HepG2 (cell line): ENCODE data around the gene CLDND2. TPM values are rescaled to one million over a fixed set of nuclear protein-coding genes. Genes with fewer than 3 reads are reported as not detected.

Experiments used
- BHLHE40 ChIP-seq: IDR thresholded peaks from 2 replicates; pipeline ENCODE4 v1.6.1; 2011; ENCODE audit warnings: low read length, improper control_type of control experiment
- ETS1 ChIP-seq: sonication (generic); formaldehyde crosslinking; IDR thresholded peaks from 2 replicates; pipeline ENCODE4 v1.4.0; 2020; ENCODE audit warnings: missing genetic modification reagents
- MLLT10 ChIP-seq: sonication (generic); formaldehyde crosslinking; IDR thresholded peaks from 2 replicates; pipeline ENCODE4 v1.4.0; 2020; ENCODE audit warnings: missing genetic modification reagents
- POLR2AphosphoS2 ChIP-seq: IDR thresholded peaks from 2 replicates; pipeline ENCODE4 v1.6.1; 2011; ENCODE audit warnings: low read depth, low read length, improper control_type of control experiment
- REL ChIP-seq: sonication (generic); formaldehyde crosslinking; conservative IDR thresholded peaks from 2 replicates; pipeline ENCODE4 v1.8.0; 2022; ENCODE audit warnings: mild to moderate bottlenecking, missing genetic modification reagents, moderate library complexity
- RERE ChIP-seq: IDR thresholded peaks from 2 replicates; pipeline ENCODE4 v1.6.1; 2016; ENCODE audit warnings: low read depth, missing genetic modification reagents, missing compliant biosample characterization
- ZBTB43 ChIP-seq: sonication (generic); formaldehyde crosslinking; conservative IDR thresholded peaks from 2 replicates; pipeline ENCODE4 v1.4.0; 2020; ENCODE audit warnings: missing genetic modification reagents
- ZFY ChIP-seq: sonication (generic); formaldehyde crosslinking; IDR thresholded peaks from 2 replicates; pipeline ENCODE4 v1.4.0; 2020; ENCODE audit warnings: missing genetic modification reagents
- ZNF24 ChIP-seq: fragments of 450-650 bp; IDR thresholded peaks from 2 replicates; pipeline ENCODE4 v1.6.1; 2017; ENCODE audit warnings: antibody characterized with exemption, mild to moderate bottlenecking
- ZSCAN30 ChIP-seq: sonication (generic); formaldehyde crosslinking; IDR thresholded peaks from 2 replicates; pipeline ENCODE4 v1.5.0; 2020; ENCODE audit warnings: mild to moderate bottlenecking, missing genetic modification reagents
- polyA plus RNA-seq, 8 experiments: library from polyadenylated mRNA; depleted of rRNA in 3 of 8; stranded (reverse) in 7 of 8; unstranded in 1 of 8; fragments of >200 nt; fragmentation: Illumina TruSeq in 4 of 8; extraction: Trizol in 4 of 8; gene quantifications; 2 replicates each; pipeline versions ENCODE4 v1.2.1 to v1.2.3, GENCODE V29; 2011 to 2016; ENCODE audit warnings: low read depth in 4 of 8, missing spikeins in 1 of 8, mixed read lengths in 1 of 8; ENCODE audit not compliant: insufficient read depth in 1 of 8
- total RNA-seq, 5 experiments: library from RNA; depleted of rRNA; stranded (reverse); fragments of >200 nt; fragmentation: Illumina TruSeq; extraction: Trizol; gene quantifications; 2 replicates each; pipeline ENCODE4 v1.2.3, GENCODE V29; 2016; ENCODE audit warnings: low read depth in 1 of 5
- TF ChIP-seq, protein P1 (sequence below), 2 experiments: sonication (generic) in 1 of 2; formaldehyde crosslinking in 1 of 2; IDR thresholded peaks; 2 replicates each; pipeline versions ENCODE4 v1.4.0 to v1.6.1; 2018 to 2020; ENCODE audit warnings: missing genetic modification reagents in 2 of 2, borderline replicate concordance in 1 of 2, low read depth in 1 of 2, mild to moderate bottlenecking in 1 of 2, missing biosample characterization in 1 of 2
- TF ChIP-seq, protein P2 (sequence below): sonication (generic); formaldehyde crosslinking; IDR thresholded peaks from 2 replicates; pipeline ENCODE4 v1.4.0; 2020; ENCODE audit warnings: missing genetic modification reagents
- TF ChIP-seq, protein P3 (sequence below): sonication (generic); formaldehyde crosslinking; IDR thresholded peaks from 2 replicates; pipeline ENCODE4 v1.4.0; 2020; ENCODE audit warnings: missing genetic modification reagents

CLDND2 gene
- total and polyA plus RNA-seq, 2 of the 13 experiments (the other 11 are each of a cell fraction or from before 2014, with no cell fraction given): 0.84 to 1.8 TPM

DNA sequence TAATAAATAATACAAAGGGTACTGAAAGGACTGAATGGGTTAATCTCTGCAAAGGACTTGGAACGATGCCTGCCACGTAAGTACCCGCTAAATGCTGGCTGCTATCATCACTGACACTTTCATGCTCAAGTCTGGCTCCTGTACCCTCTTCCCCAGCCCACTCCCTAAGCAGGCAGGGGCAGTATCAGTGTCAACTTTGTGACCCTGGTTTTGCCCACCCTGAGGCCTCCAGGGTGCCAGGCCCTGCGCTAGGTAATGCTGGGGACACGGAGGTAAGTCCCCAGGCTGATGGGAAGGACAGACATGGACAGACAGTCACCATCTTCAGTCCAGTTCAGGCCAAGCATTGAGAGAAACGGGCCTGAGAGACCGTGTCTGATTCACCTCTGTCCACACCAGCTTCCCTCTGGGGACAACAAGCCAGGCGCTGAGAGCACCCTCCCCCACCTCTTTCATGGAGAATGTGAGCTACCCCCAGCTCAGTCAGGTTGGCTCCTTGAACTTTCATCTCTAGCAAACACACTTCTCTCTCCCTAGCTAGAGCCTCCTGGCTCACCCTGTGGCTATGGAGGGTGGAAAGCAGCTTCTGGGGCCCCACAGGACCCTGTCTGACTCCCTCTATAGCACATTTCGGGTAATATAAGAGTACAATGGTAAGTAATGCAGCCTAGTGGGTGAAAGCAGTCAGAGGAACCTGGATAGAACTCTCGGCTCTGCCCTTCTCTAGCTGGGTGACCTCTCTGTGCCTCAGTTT is 3.4 kb downstream of the CLDND2 start (continued):
- TF ChIP-seq MLLT10 (no peak), POLR2AphosphoS2 (no peak), REL (CRISPR knock-in tag) (0 out of 2 replicates have a peak, but pooled peaks have one; percentile 6), ZNF24 (no peak), ZFY (CRISPR knock-in tag) (peak; percentile 60), RERE (CRISPR knock-in tag) (0 out of 2 replicates have a peak, but pooled peaks have one; percentile 15), ZSCAN30 (CRISPR knock-in tag) (no peak), BHLHE40 (no peak), ZBTB43 (no peak), ETS1 (no peak; the same call in 1 of the 2 replicates)
- TF ChIP-seq, protein P1, sequence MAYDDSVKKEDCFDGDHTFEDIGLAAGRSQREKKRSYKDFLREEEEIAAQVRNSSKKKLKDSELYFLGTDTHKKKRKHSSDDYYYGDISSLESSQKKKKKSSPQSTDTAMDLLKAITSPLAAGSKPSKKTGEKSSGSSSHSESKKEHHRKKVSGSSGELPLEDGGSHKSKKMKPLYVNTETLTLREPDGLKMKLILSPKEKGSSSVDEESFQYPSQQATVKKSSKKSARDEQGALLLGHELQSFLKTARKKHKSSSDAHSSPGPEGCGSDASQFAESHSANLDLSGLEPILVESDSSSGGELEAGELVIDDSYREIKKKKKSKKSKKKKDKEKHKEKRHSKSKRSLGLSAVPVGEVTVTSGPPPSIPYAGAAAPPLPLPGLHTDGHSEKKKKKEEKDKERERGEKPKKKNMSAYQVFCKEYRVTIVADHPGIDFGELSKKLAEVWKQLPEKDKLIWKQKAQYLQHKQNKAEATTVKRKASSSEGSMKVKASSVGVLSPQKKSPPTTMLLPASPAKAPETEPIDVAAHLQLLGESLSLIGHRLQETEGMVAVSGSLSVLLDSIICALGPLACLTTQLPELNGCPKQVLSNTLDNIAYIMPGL (CRISPR knock-in tag; IDR thresholded peaks at IDR 0.05; ENCODE audit: borderline replicate concordance in 1 of 2, low read depth in 1 of 2): peak in 1 of 2 experiments; percentile 82; a peak in 3 of 4 replicates
- TF ChIP-seq, protein P2, sequence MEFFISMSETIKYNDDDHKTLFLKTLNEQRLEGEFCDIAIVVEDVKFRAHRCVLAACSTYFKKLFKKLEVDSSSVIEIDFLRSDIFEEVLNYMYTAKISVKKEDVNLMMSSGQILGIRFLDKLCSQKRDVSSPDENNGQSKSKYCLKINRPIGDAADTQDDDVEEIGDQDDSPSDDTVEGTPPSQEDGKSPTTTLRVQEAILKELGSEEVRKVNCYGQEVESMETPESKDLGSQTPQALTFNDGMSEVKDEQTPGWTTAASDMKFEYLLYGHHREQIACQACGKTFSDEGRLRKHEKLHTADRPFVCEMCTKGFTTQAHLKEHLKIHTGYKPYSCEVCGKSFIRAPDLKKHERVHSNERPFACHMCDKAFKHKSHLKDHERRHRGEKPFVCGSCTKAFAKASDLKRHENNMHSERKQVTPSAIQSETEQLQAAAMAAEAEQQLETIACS: no peak
- TF ChIP-seq, protein P3, sequence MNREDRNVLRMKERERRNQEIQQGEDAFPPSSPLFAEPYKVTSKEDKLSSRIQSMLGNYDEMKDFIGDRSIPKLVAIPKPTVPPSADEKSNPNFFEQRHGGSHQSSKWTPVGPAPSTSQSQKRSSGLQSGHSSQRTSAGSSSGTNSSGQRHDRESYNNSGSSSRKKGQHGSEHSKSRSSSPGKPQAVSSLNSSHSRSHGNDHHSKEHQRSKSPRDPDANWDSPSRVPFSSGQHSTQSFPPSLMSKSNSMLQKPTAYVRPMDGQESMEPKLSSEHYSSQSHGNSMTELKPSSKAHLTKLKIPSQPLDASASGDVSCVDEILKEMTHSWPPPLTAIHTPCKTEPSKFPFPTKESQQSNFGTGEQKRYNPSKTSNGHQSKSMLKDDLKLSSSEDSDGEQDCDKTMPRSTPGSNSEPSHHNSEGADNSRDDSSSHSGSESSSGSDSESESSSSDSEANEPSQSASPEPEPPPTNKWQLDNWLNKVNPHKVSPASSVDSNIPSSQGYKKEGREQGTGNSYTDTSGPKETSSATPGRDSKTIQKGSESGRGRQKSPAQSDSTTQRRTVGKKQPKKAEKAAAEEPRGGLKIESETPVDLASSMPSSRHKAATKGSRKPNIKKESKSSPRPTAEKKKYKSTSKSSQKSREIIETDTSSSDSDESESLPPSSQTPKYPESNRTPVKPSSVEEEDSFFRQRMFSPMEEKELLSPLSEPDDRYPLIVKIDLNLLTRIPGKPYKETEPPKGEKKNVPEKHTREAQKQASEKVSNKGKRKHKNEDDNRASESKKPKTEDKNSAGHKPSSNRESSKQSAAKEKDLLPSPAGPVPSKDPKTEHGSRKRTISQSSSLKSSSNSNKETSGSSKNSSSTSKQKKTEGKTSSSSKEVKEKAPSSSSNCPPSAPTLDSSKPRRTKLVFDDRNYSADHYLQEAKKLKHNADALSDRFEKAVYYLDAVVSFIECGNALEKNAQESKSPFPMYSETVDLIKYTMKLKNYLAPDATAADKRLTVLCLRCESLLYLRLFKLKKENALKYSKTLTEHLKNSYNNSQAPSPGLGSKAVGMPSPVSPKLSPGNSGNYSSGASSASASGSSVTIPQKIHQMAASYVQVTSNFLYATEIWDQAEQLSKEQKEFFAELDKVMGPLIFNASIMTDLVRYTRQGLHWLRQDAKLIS: peak; percentile 94
